Mammary epithelial cell (primary cell): ENCODE results near the gene FLII.

ENCODE experiments used
- EZH2 ChIP-seq: IDR thresholded peaks from 2 replicates; pipeline ENCODE4 v1.6.1; 2012; ENCODE audit warnings: low read length, inconsistent platforms, borderline replicate concordance
- TF ChIP-seq, protein P1 (sequence below), 2 donors: IDR thresholded peaks in 1 of 2; conservative IDR thresholded peaks in 1 of 2; 2 replicates each; pipeline ENCODE4 v1.5.1; 2011 to 2012; ENCODE audit warnings: inconsistent platforms in 2 of 2, low read length in 2 of 2, mild to moderate bottlenecking in 2 of 2, control low read depth in 1 of 2, low read depth in 1 of 2; ENCODE audit not compliant: insufficient read depth in 1 of 2; ENCODE audit errors: extremely low read depth in 1 of 2

DNA sequence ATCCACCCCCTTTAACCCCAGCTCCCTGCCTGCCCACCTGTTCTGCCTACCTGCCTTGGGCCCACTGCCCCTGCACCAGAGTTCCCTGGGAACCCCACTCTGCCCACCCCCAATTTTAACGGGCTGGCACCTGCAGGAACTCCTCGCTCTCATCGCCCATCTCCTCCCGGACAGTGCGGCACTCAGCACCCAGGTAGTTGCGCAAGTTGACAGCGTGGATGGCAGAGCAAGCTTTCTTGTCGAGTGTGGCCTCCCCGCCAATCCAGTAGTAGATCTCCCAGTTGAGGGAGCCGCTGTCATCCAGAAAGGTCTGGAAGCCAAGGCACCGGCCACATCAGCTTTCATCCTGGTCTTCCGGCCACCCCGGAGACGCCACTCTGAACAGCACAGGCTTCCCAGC lies 7.8 kb downstream of the FLII start:
- TF ChIP-seq, protein P1, sequence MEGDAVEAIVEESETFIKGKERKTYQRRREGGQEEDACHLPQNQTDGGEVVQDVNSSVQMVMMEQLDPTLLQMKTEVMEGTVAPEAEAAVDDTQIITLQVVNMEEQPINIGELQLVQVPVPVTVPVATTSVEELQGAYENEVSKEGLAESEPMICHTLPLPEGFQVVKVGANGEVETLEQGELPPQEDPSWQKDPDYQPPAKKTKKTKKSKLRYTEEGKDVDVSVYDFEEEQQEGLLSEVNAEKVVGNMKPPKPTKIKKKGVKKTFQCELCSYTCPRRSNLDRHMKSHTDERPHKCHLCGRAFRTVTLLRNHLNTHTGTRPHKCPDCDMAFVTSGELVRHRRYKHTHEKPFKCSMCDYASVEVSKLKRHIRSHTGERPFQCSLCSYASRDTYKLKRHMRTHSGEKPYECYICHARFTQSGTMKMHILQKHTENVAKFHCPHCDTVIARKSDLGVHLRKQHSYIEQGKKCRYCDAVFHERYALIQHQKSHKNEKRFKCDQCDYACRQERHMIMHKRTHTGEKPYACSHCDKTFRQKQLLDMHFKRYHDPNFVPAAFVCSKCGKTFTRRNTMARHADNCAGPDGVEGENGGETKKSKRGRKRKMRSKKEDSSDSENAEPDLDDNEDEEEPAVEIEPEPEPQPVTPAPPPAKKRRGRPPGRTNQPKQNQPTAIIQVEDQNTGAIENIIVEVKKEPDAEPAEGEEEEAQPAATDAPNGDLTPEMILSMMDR (conservative IDR thresholded peaks at IDR 0.05 in 1 of 2, IDR thresholded peaks at IDR 0.05 in 1 of 2; ENCODE audit: extremely low read depth in 1 of 2, insufficient read depth in 1 of 2, low read depth in 1 of 2, low read length in 2 of 2), result no peak
- no peak for TF ChIP-seq EZH2
